Natural killer cell (primary cell): ENCODE results near the gene NPR2. TPM values are rescaled to one million over a fixed set of nuclear protein-coding genes. Genes with fewer than 3 reads are reported as not detected.

Experiments
- ATAC-seq, 3 donors: fragments of 150-1000 bp in 2 of 3; fragments of 200-7000 bp in 1 of 3; cut with Tn5 transposase; 1 replicate in 1 of 3; 2 replicates in 2 of 3; pipeline ENCODE4 v1.10.0; 2021; ENCODE audit warnings: mild to moderate bottlenecking in 2 of 3, moderate library complexity in 2 of 3
- DNase-seq, 2 donors: peaks; one replicate each; pipeline versions ENCODE4 v3.0.0 to v3.0.0-alpha.2; 2013 to 2021; ENCODE audit warnings: mixed read lengths in 1 of 2
- H3K27ac ChIP-seq: one replicate; pipeline ENCODE4 v1.5.1; 2013; ENCODE audit warnings: mild to moderate bottlenecking, low read length
- H3K27me3 ChIP-seq: one replicate; pipeline ENCODE4 v1.6.1; 2013; ENCODE audit warnings: low read length; ENCODE audit not compliant: control insufficient read depth, insufficient read depth
- H3K36me3 ChIP-seq: one replicate; pipeline ENCODE4 v1.6.1; 2013; ENCODE audit warnings: low read length; ENCODE audit not compliant: control insufficient read depth, insufficient read depth
- H3K4me1 ChIP-seq: one replicate; pipeline ENCODE4 v1.6.1; 2013; ENCODE audit warnings: low read length; ENCODE audit not compliant: control insufficient read depth, insufficient read depth
- H3K4me3 ChIP-seq: one replicate; pipeline ENCODE4 v1.5.1; 2013; ENCODE audit warnings: low read length
- H3K9me3 ChIP-seq: one replicate; pipeline ENCODE4 v1.6.1; 2013; ENCODE audit warnings: low read length; ENCODE audit not compliant: control insufficient read depth, insufficient read depth
- H3K27ac Mint-ChIP-seq, 2 donors: one replicate each; pipeline ENCODE4 v1.8.0; 2022; ENCODE audit warnings: mild to moderate bottlenecking in 2 of 2, mixed read lengths in 2 of 2, moderate library complexity in 1 of 2
- H3K27me3 Mint-ChIP-seq, 2 donors: one replicate each; pipeline ENCODE4 v1.8.0; 2022; ENCODE audit warnings: low read depth in 2 of 2, mixed read lengths in 2 of 2
- H3K36me3 Mint-ChIP-seq: one replicate; pipeline ENCODE4 v1.8.0; 2022; ENCODE audit warnings: mixed read lengths
- H3K4me1 Mint-ChIP-seq, 2 donors: one replicate each; pipeline ENCODE4 v1.8.0; 2022; ENCODE audit warnings: mixed read lengths in 2 of 2
- H3K4me3 Mint-ChIP-seq: one replicate; pipeline ENCODE4 v1.8.0; 2022; ENCODE audit warnings: mild to moderate bottlenecking, moderate library complexity, mixed read lengths
- H3K9me3 Mint-ChIP-seq, 2 donors: one replicate each; pipeline ENCODE4 v1.8.0; 2022; ENCODE audit warnings: mixed read lengths in 2 of 2
- WGBS: methylation state at CpG from one replicate; pipeline ENCODE4 v1.1.7; 2013; ENCODE audit warnings: missing lambda C conversion rate; ENCODE audit not compliant: insufficient coverage; 5-methylcytosine and 5-hydroxymethylcytosine counted together
- intact Hi-C: fragments of 100-400 bp; cut with micrococcal nuclease; formaldehyde crosslinking; loops from one replicate; pipeline ENCODE4 v1.14.2; 2022
- total RNA-seq, 4 donors: library from RNA; stranded (reverse); fragments of 120-200 nt in 1 of 4; gene quantifications; one replicate each; pipeline versions ENCODE4 v1.2.3 to v1.2.4, GENCODE V29; 2013 to 2022
- TF ChIP-seq, protein P1 (sequence below): fragments of 200-600 bp; IDR thresholded peaks from one replicate; pipeline ENCODE4 v1.8.0; 2022; ENCODE audit warnings: antibody characterized with exemption

Gene NPR2
- total RNA-seq, 3 donors from 2014 or later (not counting 1 experiment from before 2014, with no cell fraction given), result 2.1 to 2.7 (median 2.4) TPM

DNA sequence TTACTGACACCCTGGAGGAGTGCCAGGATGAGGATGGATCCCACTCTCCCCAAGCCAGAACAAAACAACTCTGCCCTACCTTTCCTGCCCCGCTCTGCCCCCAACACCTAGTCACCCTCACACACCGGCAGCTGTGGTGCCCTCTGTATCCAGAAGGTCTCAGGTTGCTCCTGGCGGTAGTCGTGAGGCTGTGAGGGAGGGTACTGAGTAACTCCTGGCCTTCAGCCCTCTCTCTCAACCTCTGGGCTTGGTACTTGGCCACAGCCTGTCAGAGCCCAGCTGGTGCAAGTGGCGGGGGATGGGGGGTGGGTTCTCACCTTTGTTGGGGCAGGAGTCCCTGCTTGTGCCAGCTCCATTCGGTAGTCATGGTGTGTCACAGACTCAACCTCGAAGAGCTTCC is 18.7 kb downstream of the NPR2 start:
- intact Hi-C loops, result loop anchor here (10.0 kb wide), 2 partner anchors 335 to 695 kb away; partner anchors contain the start of gene ATOSB
- H3K27me3 Mint-ChIP-seq, result no peaks in the 10 kb centered on the region
- H3K9me3 Mint-ChIP-seq, result no peaks in the 10 kb centered on the region
- TF ChIP-seq, protein P1, sequence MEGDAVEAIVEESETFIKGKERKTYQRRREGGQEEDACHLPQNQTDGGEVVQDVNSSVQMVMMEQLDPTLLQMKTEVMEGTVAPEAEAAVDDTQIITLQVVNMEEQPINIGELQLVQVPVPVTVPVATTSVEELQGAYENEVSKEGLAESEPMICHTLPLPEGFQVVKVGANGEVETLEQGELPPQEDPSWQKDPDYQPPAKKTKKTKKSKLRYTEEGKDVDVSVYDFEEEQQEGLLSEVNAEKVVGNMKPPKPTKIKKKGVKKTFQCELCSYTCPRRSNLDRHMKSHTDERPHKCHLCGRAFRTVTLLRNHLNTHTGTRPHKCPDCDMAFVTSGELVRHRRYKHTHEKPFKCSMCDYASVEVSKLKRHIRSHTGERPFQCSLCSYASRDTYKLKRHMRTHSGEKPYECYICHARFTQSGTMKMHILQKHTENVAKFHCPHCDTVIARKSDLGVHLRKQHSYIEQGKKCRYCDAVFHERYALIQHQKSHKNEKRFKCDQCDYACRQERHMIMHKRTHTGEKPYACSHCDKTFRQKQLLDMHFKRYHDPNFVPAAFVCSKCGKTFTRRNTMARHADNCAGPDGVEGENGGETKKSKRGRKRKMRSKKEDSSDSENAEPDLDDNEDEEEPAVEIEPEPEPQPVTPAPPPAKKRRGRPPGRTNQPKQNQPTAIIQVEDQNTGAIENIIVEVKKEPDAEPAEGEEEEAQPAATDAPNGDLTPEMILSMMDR, result no peak
- no peaks in the 10 kb centered on the region for H3K27me3 ChIP-seq
- 75% methylated on average over 7 of the region's 7 CpGs for WGBS
- H3K27ac Mint-ChIP-seq, result peak overlapping the region in 1 of 2 donors; percentile 98
- H3K9me3 ChIP-seq, result no peaks in the 10 kb centered on the region
- H3K4me1 Mint-ChIP-seq, result peaks cover 35 to 40% of the 10 kb centered on the region in 2 donors
- H3K36me3 ChIP-seq, result peaks cover 6% of the 10 kb centered on the region
- ATAC-seq (no peak), DNase-seq (no peak)
- H3K36me3 Mint-ChIP-seq, result no peaks in the 10 kb centered on the region
- no peak overlapping the region for H3K4me3 Mint-ChIP-seq
- no peak overlapping the region for H3K27ac ChIP-seq
- H3K4me3 ChIP-seq, result no peak overlapping the region
- H3K4me1 ChIP-seq, result peaks cover 35% of the 10 kb centered on the region

DNA sequence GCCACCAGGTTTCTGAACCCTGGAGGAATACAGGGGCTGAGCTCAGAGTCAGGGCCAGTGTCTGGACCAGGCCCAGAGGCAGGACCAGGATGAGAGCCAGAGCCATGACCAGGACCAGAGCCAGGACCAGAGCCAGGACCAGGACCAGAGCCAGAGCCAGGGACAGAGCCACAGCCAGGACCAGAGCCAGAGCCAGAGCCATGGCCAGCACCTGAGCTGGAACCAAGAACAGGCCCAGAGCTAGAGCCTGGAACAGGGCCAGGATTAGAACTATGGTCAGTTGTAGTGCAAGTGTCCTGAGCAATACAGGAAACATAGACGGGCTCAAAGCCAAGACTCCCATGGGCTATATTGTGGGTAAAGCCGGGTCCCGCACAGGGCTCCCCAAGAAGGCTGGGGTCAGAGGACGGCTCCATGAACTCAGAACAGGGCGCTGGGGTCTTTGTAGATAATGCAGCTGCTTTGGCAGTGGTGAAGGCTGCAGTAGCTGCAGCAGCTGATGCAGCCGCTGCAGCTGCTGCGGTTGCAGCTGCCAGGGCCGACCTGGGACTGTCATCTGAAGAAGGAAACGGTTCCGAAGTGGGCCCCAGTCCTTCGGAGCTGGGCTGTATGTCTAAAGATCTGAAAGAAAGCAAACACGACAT is 20.1 kb downstream of the NPR2 start:
- Histone ChIP-seq H3K36me3 (peaks cover 3% of the 10 kb centered on the region), H3K27ac (peak overlapping the region; percentile 70), H3K27me3 (no peaks in the 10 kb centered on the region), H3K4me1 (peaks cover 38% of the 10 kb centered on the region), H3K9me3 (no peaks in the 10 kb centered on the region), H3K4me3 (peak overlapping the region; percentile 33)
- H3K9me3 Mint-ChIP-seq, result no peaks in the 10 kb centered on the region
- H3K4me3 Mint-ChIP-seq, result peak overlapping the region; percentile 92
- ATAC-seq, result no peak
- H3K27me3 Mint-ChIP-seq, result no peaks in the 10 kb centered on the region
- H3K4me1 Mint-ChIP-seq, result peaks cover 43 to 47% of the 10 kb centered on the region in 2 donors
- intact Hi-C loops, result loop anchor here (10.0 kb wide), 2 partner anchors 333 to 697 kb away; partner anchors contain the start of gene ATOSB
- WGBS, result 14% methylated on average over 12 of the region's 12 CpGs
- no peak for DNase-seq
- H3K27ac Mint-ChIP-seq, result peak overlapping the region; percentile 95 to 98
- H3K36me3 Mint-ChIP-seq, result no peaks in the 10 kb centered on the region
- TF ChIP-seq, protein P1, result no peak

DNA sequence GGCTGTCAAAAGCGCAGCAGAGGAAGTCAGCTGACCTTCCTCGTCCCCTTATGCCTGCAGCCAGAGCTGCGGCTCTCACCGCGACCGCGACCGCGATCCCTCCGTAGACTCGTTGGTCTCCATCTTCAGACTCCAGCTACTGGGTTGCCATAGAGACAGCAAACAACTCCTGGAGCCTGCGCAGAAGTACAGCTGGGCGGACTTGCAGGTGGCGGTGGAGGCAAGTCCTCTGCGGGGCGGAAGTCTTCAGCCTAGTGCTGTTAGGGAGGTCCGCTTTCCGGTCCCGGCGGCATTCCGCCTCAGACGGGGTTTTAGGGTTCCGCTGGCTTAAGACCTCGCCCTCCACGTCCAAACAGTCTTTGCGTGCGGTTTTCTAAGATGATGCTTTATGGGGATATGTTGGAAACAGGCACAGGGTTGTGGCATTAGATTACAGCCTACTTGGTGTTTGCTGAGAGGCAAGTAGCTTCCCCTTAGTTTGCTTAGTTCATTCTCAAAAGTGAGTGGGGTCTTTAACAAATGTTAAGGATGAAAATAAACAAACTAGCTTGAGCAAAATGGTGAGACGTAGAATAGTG is 20.7 kb downstream of the NPR2 start, which contains the start of gene SPAG8:
SPAG8 (minus strand) TSS at position 238 of the 578 bp plus-strand sequence; CDS start at position 123, 115 bp downstream.
- peak; percentile 64 to 80 (median 71) for ATAC-seq
- TF ChIP-seq, protein P1, result no peak
- H3K9me3 Mint-ChIP-seq, result no peaks in the 10 kb centered on the region
- peak within 1 kb of the TSS; percentile 70 for H3K27ac ChIP-seq
- H3K36me3 ChIP-seq, result no peaks in the 10 kb centered on the region
- H3K9me3 ChIP-seq, result no peaks in the 10 kb centered on the region
- peak within 1 kb of the TSS; percentile 33 for H3K4me3 ChIP-seq
- 2% methylated on average over 27 of the region's 28 CpGs for WGBS
- intact Hi-C loops, result loop anchor here (10.0 kb wide), 2 partner anchors 333 to 697 kb away; partner anchors contain the start of gene ATOSB
- H3K27me3 ChIP-seq, result no peaks in the 10 kb centered on the region
- peak; percentile 93 to 99 for DNase-seq
- peaks cover 38% of the 10 kb centered on the region for H3K4me1 ChIP-seq
- peak within 1 kb of the TSS; percentile 92 for H3K4me3 Mint-ChIP-seq
- peaks cover 43 to 49% of the 10 kb centered on the region in 2 donors for H3K4me1 Mint-ChIP-seq
- H3K27ac Mint-ChIP-seq, result peak within 1 kb of the TSS; percentile 95 to 98
- no peaks in the 10 kb centered on the region for H3K36me3 Mint-ChIP-seq
- H3K27me3 Mint-ChIP-seq, result no peaks in the 10 kb centered on the region
